Panc1 (cell line): ENCODE data around the gene GALNTL6. TPM values are rescaled to one million over a fixed set of nuclear protein-coding genes. Genes with fewer than 3 reads are reported as not detected.

ENCODE experiments used
- ATAC-seq: fragments of 200-7000 bp; cut with Tn5 transposase; 2 replicates; pipeline ENCODE4 v1.9.1; 2020; ENCODE audit warnings: mild to moderate bottlenecking, moderate library complexity
- BruUV-seq: library from RNA; stranded (reverse); fragments of 400-500 nt; replicated peaks from 2 replicates; lab custom pipeline; 2021; lab: Mats Ljungman, UMichigan
- CTCF ChIA-PET: fragments of 300-600 bp; sonication (Branson Sonifier 250); formaldehyde crosslinking; loops from one replicate; lab custom pipeline; 2022; ENCODE audit warnings: antibody characterized with exemption; lab: Charles Lee
- POLR2A ChIA-PET: fragments of 300-600 bp; sonication (Branson Sonifier 250); formaldehyde crosslinking; loops from one replicate; lab custom pipeline; 2022; ENCODE audit warnings: antibody characterized with exemption; lab: Charles Lee
- DNase-seq: peaks from one replicate; pipeline ENCODE4 v3.0.0-alpha.2; 2010; ENCODE audit warnings: low read depth, low spot score
- H3K27ac ChIP-seq: 2 replicates; pipeline ENCODE4 v1.5.1; 2011; ENCODE audit warnings: mild to moderate bottlenecking, low read length, inconsistent platforms
- H3K27me3 ChIP-seq: fragments of 200-500 bp; sonication (Bioruptor generic); 2 replicates; pipeline ENCODE4 v1.6.0; 2014; ENCODE audit warnings: low read length, inconsistent platforms; ENCODE audit not compliant: control insufficient read depth, insufficient read depth
- H3K36me3 ChIP-seq: fragments of 200-500 bp; sonication (Bioruptor generic); 2 replicates; pipeline ENCODE4 v1.5.1; 2014; ENCODE audit warnings: inconsistent platforms, mild to moderate bottlenecking, low read length, moderate library complexity; ENCODE audit not compliant: control insufficient read depth, insufficient read depth
- H3K4me1 ChIP-seq: 2 replicates; pipeline ENCODE4 v1.5.1; 2011; ENCODE audit warnings: inconsistent platforms, mild to moderate bottlenecking, low read length, moderate library complexity; ENCODE audit not compliant: control insufficient read depth, insufficient read depth
- H3K4me3 ChIP-seq, 2 experiments: 2 replicates each; pipeline ENCODE4 v1.5.1; 2011 to 2012; ENCODE audit warnings: low read depth in 2 of 2, low read length in 2 of 2, mild to moderate bottlenecking in 2 of 2, inconsistent platforms in 1 of 2, moderate library complexity in 1 of 2
- H3K9me3 ChIP-seq: fragments of 200-500 bp; sonication (Bioruptor generic); 2 replicates; pipeline ENCODE4 v1.5.1; 2014; ENCODE audit warnings: low read depth, mild to moderate bottlenecking, inconsistent platforms, low read length, moderate library complexity; ENCODE audit not compliant: control insufficient read depth, insufficient read depth
- CTCF ChIP-seq: fragments of 450-650 bp; IDR thresholded peaks from 2 replicates; pipeline ENCODE4 v1.5.1; 2017; ENCODE audit warnings: mild to moderate bottlenecking
- POLR2AphosphoS5 ChIP-seq: IDR thresholded peaks from 2 replicates; pipeline ENCODE4 v1.6.1; 2012; ENCODE audit warnings: mild to moderate bottlenecking, low read depth, low read length, moderate library complexity
- REST ChIP-seq, 2 experiments: IDR thresholded peaks; 2 replicates each; pipeline ENCODE4 v1.6.1; 2011 to 2012; ENCODE audit warnings: low read depth in 2 of 2, control low read depth in 1 of 2, low read length in 1 of 2, mild to moderate bottlenecking in 1 of 2, moderate library complexity in 1 of 2; ENCODE audit not compliant: insufficient read depth in 1 of 2
- SIN3A ChIP-seq: IDR thresholded peaks from 2 replicates; pipeline ENCODE4 v1.6.1; 2012; ENCODE audit warnings: low read depth, mild to moderate bottlenecking, low read length, moderate library complexity, borderline replicate concordance; ENCODE audit not compliant: insufficient read depth
- TCF7L2 ChIP-seq: IDR thresholded peaks from 2 replicates; pipeline ENCODE4 v1.6.1; 2011; ENCODE audit warnings: mild to moderate bottlenecking, low read depth, low read length, inconsistent platforms
- in situ Hi-C: cut with HindIII; loops from 2 replicates; pipeline ENCODE4 v1.10.0; 2016; ENCODE audit warnings: low sequenced_read_pairs, low pct_unique_long_range_greater_than_20kb
- intact Hi-C: fragments of 100-400 bp; cut with micrococcal nuclease; formaldehyde crosslinking; loops from one replicate; pipeline ENCODE4 v1.10.0; 2022; ENCODE audit not compliant: unreplicated experiment
- total RNA-seq: library from RNA; stranded (reverse); gene quantifications from one replicate; pipeline ENCODE4 v1.2.1, GENCODE V29; 2021; ENCODE audit not compliant: unreplicated experiment

The GALNTL6 gene
- total RNA-seq, 1 experiment from 2014 or later = not detected

GRCh38 chr4:172517391-172517790 lies 704.2 kb downstream of the GALNTL6 start:
- Histone ChIP-seq H3K9me3 (no peaks in the 10 kb centered on the region), H3K4me1 (no peaks in the 10 kb centered on the region), H3K27me3 (no peaks in the 10 kb centered on the region), H3K36me3 (no peaks in the 10 kb centered on the region), H3K27ac (no peak overlapping the region), H3K4me3 (no peak overlapping the region)
- ChIA-PET POLR2A (no interaction called here), CTCF (no interaction called here)
- intact Hi-C loops (no loop called here), in situ Hi-C loops (no loop called here)
- ATAC-seq (no peak), DNase-seq (no peak)
- TF ChIP-seq REST (IDR thresholded peaks at IDR 0.05; ENCODE audit: insufficient read depth in 1 of 2, low read depth in 2 of 2, low read length in 1 of 2) (no peak), TCF7L2 (no peak), CTCF (no peak), POLR2AphosphoS5 (no peak), SIN3A (no peak)
- BruUV-seq = no TSS peak

GRCh38 chr4:172521248-172521647 lies 708.0 kb downstream of the GALNTL6 start:
- Histone ChIP-seq H3K36me3 (no peaks in the 10 kb centered on the region), H3K4me1 (no peaks in the 10 kb centered on the region), H3K27ac (no peak overlapping the region), H3K27me3 (no peaks in the 10 kb centered on the region), H3K4me3 (no peak overlapping the region), H3K9me3 (no peaks in the 10 kb centered on the region)
- ATAC-seq (no peak), DNase-seq (no peak)
- intact Hi-C loops (no loop called here), in situ Hi-C loops (no loop called here)
- CTCF ChIA-PET = no interaction called here
- BruUV-seq = no TSS peak
- TF ChIP-seq SIN3A = no peak
- no peak for TF ChIP-seq TCF7L2
- no peak for TF ChIP-seq CTCF
- TF ChIP-seq REST (IDR thresholded peaks at IDR 0.05; ENCODE audit: insufficient read depth in 1 of 2, low read depth in 2 of 2, low read length in 1 of 2) = no peak
- TF ChIP-seq POLR2AphosphoS5 = no peak
- POLR2A ChIA-PET = no interaction called here
